ENCODE measurements around the gene TAL1. TPM values are rescaled to one million over a fixed set of nuclear protein-coding genes. Genes with fewer than 3 reads are reported as not detected.

Gene TAL1
- total RNA-seq, 2 donors from 2014 or later, result 0.90 to 1.2 TPM

DNA sequence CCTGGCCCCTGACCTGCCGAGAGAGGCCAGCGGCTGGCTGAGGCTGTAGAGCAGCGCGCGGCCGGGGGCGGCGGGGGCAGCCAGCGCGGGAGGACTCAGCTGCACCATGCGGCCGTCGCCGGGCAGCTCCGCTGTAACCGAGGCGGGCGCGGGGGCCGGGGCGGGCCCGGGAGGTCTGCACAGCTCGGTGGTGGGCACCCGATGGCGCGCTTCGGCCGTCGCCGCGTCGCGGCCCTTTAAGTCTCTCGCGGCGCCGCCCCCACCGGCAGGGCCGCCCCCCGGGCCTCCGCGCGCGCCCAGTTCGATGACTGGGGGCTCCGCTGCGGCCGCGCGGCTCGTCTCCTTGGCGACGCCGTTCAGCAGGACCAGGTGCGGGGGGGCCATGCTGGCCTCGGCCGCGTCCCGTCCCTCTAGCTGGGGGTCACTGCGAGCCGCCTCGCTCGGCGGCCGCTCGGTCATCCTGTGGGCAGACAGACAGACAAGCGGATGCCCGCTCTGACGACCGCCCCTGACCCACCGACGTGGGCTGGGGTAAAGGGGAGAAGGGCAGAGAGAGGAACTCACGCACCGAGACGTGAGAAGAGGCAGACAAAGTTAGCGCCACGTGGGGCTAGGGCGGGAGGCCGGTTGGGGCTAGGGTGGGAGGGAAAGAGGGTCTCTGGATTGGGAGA is 6.5 kb downstream of the TAL1 start:
- TF ChIP-seq, protein P1, sequence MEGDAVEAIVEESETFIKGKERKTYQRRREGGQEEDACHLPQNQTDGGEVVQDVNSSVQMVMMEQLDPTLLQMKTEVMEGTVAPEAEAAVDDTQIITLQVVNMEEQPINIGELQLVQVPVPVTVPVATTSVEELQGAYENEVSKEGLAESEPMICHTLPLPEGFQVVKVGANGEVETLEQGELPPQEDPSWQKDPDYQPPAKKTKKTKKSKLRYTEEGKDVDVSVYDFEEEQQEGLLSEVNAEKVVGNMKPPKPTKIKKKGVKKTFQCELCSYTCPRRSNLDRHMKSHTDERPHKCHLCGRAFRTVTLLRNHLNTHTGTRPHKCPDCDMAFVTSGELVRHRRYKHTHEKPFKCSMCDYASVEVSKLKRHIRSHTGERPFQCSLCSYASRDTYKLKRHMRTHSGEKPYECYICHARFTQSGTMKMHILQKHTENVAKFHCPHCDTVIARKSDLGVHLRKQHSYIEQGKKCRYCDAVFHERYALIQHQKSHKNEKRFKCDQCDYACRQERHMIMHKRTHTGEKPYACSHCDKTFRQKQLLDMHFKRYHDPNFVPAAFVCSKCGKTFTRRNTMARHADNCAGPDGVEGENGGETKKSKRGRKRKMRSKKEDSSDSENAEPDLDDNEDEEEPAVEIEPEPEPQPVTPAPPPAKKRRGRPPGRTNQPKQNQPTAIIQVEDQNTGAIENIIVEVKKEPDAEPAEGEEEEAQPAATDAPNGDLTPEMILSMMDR (IDR thresholded peaks at IDR 0.05), result no peak
- Histone ChIP-seq H3K36me3 (no peaks in the 10 kb centered on the region), H3K9ac (ENCODE audit: low read depth in 2 of 2, low read length in 2 of 2) (no peak overlapping the region), H3K27me3 (peaks cover 70% of the 10 kb centered on the region), H3K4me3 (peak overlapping the region; percentile 19), H3K4me1 (no peaks in the 10 kb centered on the region), H3K9me3 (no peaks in the 10 kb centered on the region), H3K27ac (no peak overlapping the region)
- intact Hi-C loops (cut with DNase I), result no loop called here
- no peak for DNase-seq

DNA sequence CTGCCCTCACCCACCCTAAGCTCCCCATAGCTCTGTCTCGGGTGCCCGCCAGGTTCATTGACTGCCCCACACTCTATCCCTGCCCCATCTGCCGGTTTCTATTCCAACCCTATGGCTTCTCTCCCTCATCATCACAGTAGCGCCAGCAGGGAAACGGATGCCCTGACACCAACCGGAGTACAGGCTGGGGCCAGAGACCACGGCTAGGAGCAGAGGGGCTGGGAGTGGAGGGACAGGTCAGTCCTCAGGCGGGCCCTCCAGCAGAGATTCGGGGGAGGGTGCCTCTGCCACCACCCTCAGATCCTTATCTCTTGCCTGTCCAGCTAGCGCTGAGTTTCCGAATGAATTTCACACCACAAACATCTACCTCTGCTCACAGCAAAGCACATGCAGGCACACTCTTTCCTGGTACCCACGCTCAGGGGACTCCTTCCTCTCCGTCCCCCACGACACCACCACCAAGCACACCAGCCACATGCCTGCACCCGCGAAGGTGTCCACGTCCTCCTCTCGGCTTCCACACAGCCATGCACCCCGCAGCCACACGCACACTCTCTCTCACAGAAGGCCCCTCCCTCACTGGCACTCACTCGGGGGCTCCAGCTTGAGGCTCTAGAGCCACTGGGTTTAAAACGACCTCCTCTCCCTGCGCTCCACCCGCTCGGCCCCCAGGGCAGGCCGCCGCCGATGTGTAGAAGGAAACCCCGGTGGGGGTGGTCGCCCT is 7.2 kb downstream of the TAL1 start:
- Histone ChIP-seq H3K36me3 (no peaks in the 10 kb centered on the region), H3K27me3 (peaks cover 63% of the 10 kb centered on the region), H3K4me3 (no peak overlapping the region), H3K9ac (ENCODE audit: low read depth in 2 of 2, low read length in 2 of 2) (no peak overlapping the region), H3K27ac (no peak overlapping the region), H3K9me3 (no peaks in the 10 kb centered on the region), H3K4me1 (no peaks in the 10 kb centered on the region)
- intact Hi-C loops (cut with DNase I), result no loop called here
- TF ChIP-seq, protein P1 (IDR thresholded peaks at IDR 0.05), result no peak
- no peak for DNase-seq

DNA sequence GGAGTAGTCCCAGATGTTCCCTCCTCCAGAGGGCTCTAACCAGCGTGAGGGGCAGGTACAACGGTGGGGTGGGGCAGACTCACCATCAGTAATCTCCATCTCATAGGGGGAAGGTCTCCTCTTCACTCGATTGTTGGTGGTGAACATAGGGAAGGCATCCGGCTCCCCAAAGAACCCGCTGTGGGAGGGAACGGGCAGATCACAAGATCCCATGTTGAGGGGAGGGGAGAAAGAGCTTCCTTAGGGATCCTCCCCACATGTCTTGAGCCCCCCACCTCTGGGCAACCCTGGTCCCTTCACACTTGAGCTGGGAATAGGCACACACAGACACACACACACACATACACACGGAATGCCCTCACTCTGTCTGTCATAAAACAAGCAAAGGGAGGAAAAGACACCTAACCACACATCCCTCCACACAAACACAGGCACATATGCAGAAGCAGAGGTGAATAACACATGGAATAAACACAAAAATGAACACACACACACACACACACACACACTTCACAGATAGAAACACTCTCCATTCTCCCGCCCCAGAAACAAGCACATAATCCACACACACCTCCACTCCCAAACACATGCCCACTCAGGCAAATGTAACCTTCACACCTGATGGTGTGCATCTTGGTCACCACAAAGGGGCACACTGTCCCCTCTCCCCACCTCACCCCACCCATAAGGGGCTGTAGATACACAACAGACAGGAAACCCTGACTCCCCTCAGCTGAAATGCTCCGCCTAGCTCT is 7.9 kb downstream of the TAL1 start:
- H3K27me3 ChIP-seq, result peaks cover 55% of the 10 kb centered on the region
- TF ChIP-seq, protein P1 (IDR thresholded peaks at IDR 0.05), result no peak
- no peaks in the 10 kb centered on the region for H3K9me3 ChIP-seq
- no peak overlapping the region for H3K27ac ChIP-seq
- H3K36me3 ChIP-seq, result no peaks in the 10 kb centered on the region
- H3K4me3 ChIP-seq, result no peak overlapping the region
- DNase-seq, result no peak
- intact Hi-C loops (cut with DNase I), result no loop called here
- no peaks in the 10 kb centered on the region for H3K4me1 ChIP-seq
- H3K9ac ChIP-seq (ENCODE audit: low read depth in 2 of 2, low read length in 2 of 2), result no peak overlapping the region

DNA sequence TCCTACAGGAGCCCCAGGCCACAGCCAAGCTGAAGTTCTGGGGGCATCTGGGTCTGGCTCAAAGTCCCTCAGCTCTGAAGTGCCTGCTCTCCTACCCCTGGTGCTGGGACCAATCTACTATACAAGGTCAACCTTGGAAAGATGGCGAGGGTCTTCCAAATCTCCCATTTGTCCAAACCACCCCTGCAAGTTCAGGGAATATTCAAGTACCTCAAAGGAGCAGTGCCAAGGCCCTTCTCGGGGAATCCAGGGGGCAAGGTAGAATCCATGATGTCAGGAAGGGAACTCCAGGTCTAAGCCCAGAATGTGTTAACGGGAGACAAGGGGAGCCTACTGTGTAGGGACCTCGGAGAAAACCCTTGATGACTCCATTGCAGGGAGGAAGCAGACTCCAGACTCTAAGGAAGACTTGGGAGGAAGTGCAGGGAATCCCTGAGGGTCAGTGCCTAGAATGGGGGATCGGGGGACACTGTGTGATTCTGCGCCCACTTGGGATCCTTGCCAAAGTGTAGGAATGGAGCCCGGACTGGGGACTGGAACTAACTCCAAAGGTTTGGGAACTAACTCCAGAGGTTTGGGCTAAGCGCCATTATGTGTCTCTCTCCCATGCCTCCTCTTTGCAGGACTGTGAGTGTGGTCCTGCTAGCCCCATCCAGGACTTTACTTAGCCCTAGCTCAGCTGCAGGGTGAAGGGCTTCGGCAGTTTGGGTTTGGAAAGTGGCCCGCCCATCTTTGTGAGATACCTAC is 8.7 kb downstream of the TAL1 start:
- peaks cover 48% of the 10 kb centered on the region for H3K27me3 ChIP-seq
- H3K9ac ChIP-seq (ENCODE audit: low read depth in 2 of 2, low read length in 2 of 2), result no peak overlapping the region
- intact Hi-C loops (cut with DNase I), result no loop called here
- no peak overlapping the region for H3K27ac ChIP-seq
- TF ChIP-seq, protein P1 (IDR thresholded peaks at IDR 0.05), result no peak
- no peak for DNase-seq
- no peaks in the 10 kb centered on the region for H3K36me3 ChIP-seq
- H3K4me3 ChIP-seq, result no peak overlapping the region
- no peaks in the 10 kb centered on the region for H3K4me1 ChIP-seq
- no peaks in the 10 kb centered on the region for H3K9me3 ChIP-seq

DNA sequence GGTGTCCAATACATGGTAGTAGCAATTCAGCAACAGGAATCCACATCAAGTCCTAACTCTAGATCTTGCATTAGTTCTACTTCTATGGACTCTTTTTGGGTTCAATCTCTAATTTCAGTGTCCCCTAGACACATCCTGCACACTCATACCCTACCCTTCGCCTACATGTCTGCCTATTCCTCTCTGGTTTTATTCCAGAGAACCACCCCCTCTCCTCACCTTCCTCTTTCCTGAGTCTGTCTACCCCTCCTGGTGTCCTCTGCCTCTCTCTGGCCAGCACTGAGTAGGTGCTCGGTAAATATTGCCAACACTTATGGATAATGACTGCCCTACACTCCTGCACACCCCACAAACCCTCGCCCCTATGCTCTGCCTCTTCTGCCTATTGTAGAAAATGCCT is 9.5 kb downstream of the TAL1 start:
- H3K27me3 ChIP-seq, result peaks cover 39% of the 10 kb centered on the region
- H3K4me1 ChIP-seq, result no peaks in the 10 kb centered on the region
- H3K4me3 ChIP-seq, result no peak overlapping the region
- H3K9ac ChIP-seq (ENCODE audit: low read depth in 2 of 2, low read length in 2 of 2), result no peak overlapping the region
- H3K9me3 ChIP-seq, result no peaks in the 10 kb centered on the region
- no peak for DNase-seq
- intact Hi-C loops (cut with DNase I), result no loop called here
- TF ChIP-seq, protein P1 (IDR thresholded peaks at IDR 0.05), result no peak
- H3K36me3 ChIP-seq, result no peaks in the 10 kb centered on the region
- no peak overlapping the region for H3K27ac ChIP-seq

Measured in colonic mucosa (tissue), 4 donors.